ENCODE measurements around the gene HSPBAP1.
"Not testable (repeated sequence)": the region's sequence is repeated elsewhere in the genome, so short reads cannot be mapped to it uniquely, and the experiment has no call there.

The HSPBAP1 gene

GRCh38 chr3:122732682-122733525, 60.7 kb downstream of the HSPBAP1 start:
- DNase-seq, result not testable (repeated sequence)

GRCh38 chr3:122730240-122730639, 63.4 kb downstream of the HSPBAP1 start:
- DNase-seq, result no peak

GRCh38 chr3:122728756-122729514, 64.7 kb downstream of the HSPBAP1 start:
- no peak for DNase-seq

- no peak for DNase-seq
Observed at GRCh38 chr3:122728186-122728585, 65.4 kb downstream of the HSPBAP1 start.

- DNase-seq, result no peak
Observed at GRCh38 chr3:122727766-122728165, 65.9 kb downstream of the HSPBAP1 start.

DNA sequence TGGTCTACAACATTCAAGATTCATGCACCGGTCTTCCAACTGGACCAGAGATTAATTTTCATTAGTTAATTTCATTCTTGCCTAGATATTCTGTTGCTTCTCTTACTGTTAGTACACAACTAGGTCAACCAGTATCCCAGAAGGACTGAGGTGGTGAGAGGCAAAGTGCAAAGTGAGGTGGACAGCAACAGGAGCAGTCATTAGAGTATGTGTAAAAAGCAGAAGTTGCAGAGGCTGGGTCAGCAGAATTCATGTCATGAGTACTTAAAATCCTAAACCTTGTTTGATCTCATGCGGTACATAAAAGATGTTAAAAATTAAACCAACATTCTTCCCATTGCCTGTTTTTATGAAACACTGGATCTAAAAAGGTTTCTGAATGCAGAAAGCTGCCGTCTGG, 66.3 kb downstream of the HSPBAP1 start:
- DNase-seq, result no peak

DNA sequence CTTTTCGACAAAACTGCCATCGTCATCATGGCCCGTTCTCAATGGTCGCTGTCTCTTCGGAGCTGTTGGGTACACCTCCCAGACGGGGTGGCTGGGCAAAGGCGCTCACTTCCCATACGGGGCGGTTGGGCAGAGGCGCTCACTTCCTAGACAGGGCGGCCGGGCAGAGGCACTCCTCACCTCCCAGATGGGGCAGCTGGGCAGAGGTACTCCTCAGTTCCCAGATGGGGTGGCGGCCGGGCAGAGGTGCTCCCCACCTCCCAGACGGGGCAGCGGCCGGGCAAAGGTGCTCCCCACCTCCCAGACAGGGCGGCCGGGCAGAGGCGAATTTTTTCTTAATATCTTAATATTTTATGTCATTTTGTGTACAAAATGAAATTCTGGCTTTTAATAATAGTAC, 68.5 kb downstream of the HSPBAP1 start:
- DNase-seq, result no peak

DNA sequence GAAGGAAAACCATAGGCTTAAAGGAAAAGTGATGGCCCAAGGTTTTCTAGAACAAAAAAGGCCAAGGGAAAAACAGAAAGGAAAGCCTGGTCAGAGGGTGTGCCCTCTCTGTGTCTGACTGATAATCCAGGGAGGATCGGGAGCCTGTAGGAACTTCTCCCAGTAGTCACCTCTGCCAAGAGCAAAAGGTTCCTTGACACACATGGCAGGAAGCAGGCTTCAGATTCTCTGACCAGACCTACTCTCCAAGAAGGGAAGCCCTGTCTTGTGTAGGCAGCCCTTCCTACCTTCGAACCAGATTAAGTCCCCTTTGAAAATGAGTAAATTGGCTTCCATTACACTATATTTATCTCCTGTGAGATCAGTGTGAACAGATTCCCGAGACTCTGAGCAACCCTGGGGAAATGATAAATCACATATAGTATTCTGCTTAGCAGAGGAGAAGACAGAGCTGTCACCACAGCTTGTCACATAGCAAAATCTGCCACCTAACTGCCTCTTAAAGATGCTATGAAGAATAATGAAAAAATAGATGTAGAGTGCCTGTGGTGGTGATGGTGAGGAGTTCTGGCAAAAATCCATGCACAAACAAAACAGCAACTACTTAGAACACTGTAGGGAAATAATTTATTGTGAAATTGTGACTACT, 74.2 kb downstream of the HSPBAP1 start:
- no peak for DNase-seq

DNA sequence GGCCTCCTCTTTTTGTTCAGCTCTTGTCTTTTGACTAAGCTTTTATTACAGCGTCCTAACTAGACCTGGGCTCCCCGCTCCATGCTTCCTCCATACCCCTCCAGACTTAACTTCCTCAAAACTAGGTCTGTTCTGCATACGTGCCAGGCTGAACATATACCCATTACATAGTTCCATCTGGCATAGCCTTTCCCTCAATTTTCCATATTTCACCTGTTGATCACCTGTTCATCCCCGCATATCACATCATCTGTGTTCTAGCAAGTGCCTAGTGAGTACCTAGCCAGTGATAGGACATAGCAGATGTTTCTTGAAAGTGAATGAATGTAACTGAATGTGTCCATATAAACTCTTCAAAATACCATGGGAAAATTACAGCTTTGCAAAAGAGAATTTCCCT, 77.0 kb downstream of the HSPBAP1 start:
- DNase-seq, result no peak

DNA sequence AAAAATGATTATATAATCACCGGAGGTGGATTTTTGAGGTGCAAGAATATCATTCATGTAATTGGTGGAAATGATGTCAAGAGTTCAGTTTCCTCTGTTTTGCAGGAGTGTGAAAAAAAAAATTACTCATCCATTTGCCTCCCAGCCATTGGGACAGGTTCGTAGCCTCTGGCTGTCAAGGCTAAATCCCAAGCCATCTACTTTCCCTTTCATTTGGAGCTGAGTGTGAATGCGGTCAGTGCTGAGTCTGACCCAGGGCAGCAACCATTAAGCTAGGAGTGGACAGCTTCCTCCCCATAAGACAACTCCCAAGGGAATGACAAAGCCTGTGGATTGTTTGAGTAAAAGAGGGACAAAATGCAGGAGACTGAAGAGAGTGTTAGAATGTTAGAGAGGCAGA, 79.4 kb downstream of the HSPBAP1 start:
- no peak for DNase-seq

- DNase-seq, result not testable (repeated sequence)
Observed at GRCh38 chr3:122710616-122711251, 82.9 kb downstream of the HSPBAP1 start.

GRCh38 chr3:122705379-122705778, 88.3 kb downstream of the HSPBAP1 start:
- DNase-seq, result no peak

- no peak for DNase-seq
Observed at GRCh38 chr3:122700193-122700592, 93.4 kb downstream of the HSPBAP1 start.

DNA sequence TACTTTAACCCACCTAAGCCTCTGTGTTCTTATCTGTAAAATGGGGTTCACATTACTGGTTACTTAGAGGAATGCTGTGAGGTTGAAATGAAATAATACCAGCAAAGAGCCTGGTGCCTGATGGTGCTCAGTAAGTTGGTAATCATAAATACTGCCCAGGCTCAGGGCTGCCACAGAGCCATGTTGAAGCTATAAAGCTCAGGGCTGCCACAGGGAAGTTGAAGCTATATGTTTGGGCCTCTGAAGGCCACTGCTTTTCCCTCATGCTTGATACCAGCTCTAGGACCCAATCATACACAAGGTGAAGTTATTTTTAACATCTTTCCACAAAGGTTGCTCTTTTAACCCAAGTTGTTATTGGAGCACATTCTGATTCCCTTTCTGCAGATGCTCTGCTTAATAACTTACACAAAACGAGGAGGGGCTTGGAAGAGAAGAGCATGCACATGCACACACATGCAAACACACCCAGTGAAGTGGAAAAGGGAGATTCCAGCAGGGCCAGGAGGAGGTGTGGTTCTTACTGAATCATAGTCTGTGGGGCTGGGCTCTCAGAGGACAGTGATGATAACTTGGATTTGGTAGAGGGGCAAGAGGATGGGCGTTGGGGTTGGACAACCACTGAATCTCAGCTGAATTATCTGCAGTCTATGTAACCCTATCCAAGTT, 95.5 kb downstream of the HSPBAP1 start:
- DNase-seq, result no peak

DNA sequence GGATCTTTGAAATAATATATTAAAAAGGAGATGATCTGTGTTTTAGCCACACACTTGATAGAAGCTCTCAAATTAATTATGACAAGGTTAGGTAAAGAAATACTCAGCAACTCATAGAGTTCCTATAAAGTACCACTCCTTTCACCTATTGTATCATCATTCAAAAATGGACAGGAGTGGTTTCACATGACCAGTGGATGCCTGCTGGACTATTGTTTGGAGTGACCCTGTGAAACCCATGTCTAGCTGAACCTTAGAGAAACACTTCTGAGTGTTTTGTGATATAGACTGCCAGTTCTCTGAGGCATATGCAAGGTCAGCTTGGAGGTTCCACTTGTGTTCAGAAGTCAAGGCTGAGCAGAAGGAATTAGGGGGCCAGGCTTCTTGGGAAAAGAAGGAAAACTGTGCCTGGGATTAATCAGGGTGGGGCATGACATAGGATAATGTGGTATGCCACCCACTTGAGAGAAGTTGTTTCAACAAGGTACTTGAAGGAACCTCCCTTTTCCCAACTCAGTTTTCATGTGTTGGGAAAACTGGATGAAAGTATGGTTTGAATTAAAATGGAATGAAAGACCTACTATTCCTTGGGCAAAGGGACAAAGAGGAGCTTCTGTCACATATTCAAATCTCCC, 97.6 kb downstream of the HSPBAP1 start:
- no peak for DNase-seq

- no peak for DNase-seq
Observed at GRCh38 chr3:122694966-122695365, 98.7 kb downstream of the HSPBAP1 start.

- DNase-seq, result no peak
Observed at GRCh38 chr3:122692674-122693073, 101.0 kb downstream of the HSPBAP1 start.

GRCh38 chr3:122691195-122691594, 102.4 kb downstream of the HSPBAP1 start:
- no peak for DNase-seq

DNA sequence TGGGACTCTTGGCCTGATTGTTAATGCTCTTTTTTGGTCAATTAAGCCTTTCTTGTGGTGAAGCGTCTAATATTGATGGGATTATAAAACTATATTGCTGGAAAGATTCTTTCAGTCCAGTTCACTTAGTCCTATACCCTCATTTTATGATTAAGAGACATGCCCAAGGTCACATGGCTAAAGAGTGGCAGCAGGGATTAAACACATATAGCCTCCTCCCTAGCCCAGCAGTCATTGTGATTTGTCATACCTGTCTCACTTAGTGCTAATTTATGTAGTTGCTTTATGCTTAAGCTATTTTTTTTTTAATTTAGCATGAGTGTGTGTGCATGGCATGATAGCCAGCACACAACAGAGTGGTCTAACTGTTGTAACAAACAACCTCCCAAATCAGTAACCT, 103.5 kb downstream of the HSPBAP1 start:
- DNase-seq, result no peak

Data from NCI-H1105 treated with DMSO at 0.1 percent for 48 hours (cell line).